Activated CD4-positive, alpha-beta memory T cell treated with anti-CD3 and anti-CD28 coated beads, Interleukin-2, amount 10 ng/mL, durations not matched to agents 7 days and 5 days (primary cell): Measurements from ENCODE around the gene AUH. TPM values are rescaled to one million over a fixed set of nuclear protein-coding genes. Genes with fewer than 3 reads are reported as not detected.

Experiments
- CTCF ChIA-PET: fragments of 350-600 bp; sonication (Branson Sonifier 250); formaldehyde crosslinking; loops from one replicate; lab custom pipeline; 2021; ENCODE audit warnings: antibody characterized with exemption, inconsistent platforms; lab: Charles Lee
- POLR2A ChIA-PET: fragments of 350-600 bp; sonication (Branson Sonifier 250); formaldehyde crosslinking; loops from one replicate; lab custom pipeline; 2021; ENCODE audit warnings: antibody characterized with exemption; lab: Charles Lee
- DNase-seq: peaks from one replicate; pipeline ENCODE4 v3.0.0-alpha.2; 2020
- H3K27ac Mint-ChIP-seq: one replicate; pipeline ENCODE4 v1.8.0; 2021; ENCODE audit warnings: mild to moderate bottlenecking, mixed read lengths
- H3K27me3 Mint-ChIP-seq: one replicate; pipeline ENCODE4 v1.8.0; 2021; ENCODE audit warnings: mixed read lengths
- H3K36me3 Mint-ChIP-seq: one replicate; pipeline ENCODE4 v1.8.0; 2021; ENCODE audit warnings: low read depth, mixed read lengths
- H3K4me1 Mint-ChIP-seq: one replicate; pipeline ENCODE4 v1.8.0; 2021; ENCODE audit warnings: mixed read lengths
- H3K4me3 Mint-ChIP-seq: one replicate; pipeline ENCODE4 v1.8.0; 2021; ENCODE audit warnings: mild to moderate bottlenecking, mixed read lengths
- H3K9me3 Mint-ChIP-seq: one replicate; pipeline ENCODE4 v1.8.0; 2021; ENCODE audit warnings: mixed read lengths
- total RNA-seq, 2 experiments: library from RNA; stranded (reverse); gene quantifications; one replicate each; pipeline ENCODE4 v1.2.3, GENCODE V29; 2021

AUH gene
- total RNA-seq, 2 experiments from 2014 or later, result 34.8 to 39.3 TPM

DNA sequence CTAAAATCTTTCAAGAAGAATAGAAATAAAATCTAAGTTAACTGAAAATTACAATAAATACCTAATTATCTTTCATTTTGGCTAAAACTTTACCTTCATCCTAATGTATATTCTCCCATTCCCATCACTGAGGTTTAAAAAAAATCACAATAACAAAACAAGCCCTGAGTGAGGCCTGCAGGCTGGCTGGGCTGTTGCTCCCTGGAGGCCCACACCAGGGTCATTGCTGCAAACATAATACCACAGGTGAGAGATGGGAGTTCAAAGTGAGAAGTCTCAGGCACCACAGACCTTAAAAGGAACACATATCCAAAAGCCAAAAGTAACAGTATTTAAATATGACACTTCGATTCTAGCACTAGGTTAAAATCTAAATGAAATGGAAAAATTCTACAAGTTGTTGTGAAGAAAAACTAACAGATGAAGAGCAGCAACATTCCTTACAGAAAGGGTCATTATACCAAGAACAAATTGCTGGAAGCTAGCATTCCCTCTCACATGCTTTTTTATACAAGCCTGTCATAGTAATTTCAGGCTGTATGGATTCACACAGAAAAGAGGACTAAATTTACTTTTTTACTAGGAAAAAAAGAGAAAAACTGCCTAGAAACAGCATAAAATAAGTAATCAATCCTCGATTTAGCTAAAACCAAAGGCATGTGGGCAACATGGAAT lies 57.8 kb downstream of the AUH start:
- H3K27me3 Mint-ChIP-seq, result no peaks in the 10 kb centered on the region
- peaks cover 29% of the 10 kb centered on the region for H3K4me1 Mint-ChIP-seq
- ChIA-PET CTCF (no interaction called here), POLR2A (no interaction called here)
- no peaks in the 10 kb centered on the region for H3K9me3 Mint-ChIP-seq
- DNase-seq, result no peak
- H3K27ac Mint-ChIP-seq, result no peak overlapping the region
- H3K36me3 Mint-ChIP-seq, result peaks cover 34% of the 10 kb centered on the region
- H3K4me3 Mint-ChIP-seq, result no peak overlapping the region

DNA sequence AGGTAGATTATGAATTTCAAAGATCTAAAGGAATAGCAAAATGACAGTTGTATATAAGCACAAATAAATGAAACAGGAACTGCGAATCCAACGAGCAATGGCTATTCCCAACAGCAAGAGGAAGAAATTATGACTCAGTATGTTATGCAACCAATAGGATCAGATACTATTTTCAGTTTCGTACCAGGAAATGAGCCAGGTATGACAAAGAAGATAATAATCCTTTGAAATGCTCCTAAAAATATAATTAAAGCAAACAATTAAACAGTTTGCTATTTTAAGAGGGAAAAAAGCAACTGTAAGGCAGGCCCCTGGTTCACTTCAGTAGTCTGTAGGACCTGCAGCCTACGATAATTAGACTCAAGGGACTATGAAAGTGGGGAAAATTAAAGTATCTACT lies 58.9 kb downstream of the AUH start:
- no peak for DNase-seq
- Mint-ChIP-seq H3K36me3 (peaks cover 36% of the 10 kb centered on the region), H3K27ac (no peak overlapping the region), H3K9me3 (no peaks in the 10 kb centered on the region), H3K4me1 (peaks cover 24% of the 10 kb centered on the region), H3K27me3 (no peaks in the 10 kb centered on the region), H3K4me3 (no peak overlapping the region)
- CTCF ChIA-PET, result no interaction called here
- POLR2A ChIA-PET, result no interaction called here

DNA sequence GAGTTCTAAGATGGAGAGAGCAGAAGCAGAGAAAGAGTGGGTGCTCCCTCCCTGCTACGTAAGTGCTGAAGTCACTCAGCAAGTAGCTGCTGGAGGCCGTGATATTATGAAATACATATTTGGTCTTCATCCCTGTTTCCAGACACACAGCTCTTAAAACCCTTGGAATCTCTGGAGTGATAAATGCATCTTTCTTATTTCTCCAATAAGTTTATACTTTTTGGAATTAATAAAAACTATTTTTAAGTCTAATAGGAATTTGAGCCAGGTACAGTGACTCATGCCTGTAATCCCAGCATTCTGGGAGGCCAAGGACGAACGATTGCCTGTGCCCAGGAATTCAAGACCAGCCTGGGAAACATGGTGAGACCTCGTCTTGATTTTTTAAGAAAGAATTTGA lies 60.6 kb downstream of the AUH start:
- ChIA-PET POLR2A (no interaction called here), CTCF (interaction anchor here (0.8 kb wide), 1 partner anchor 125 kb away, joined by 3 read pairs; no protein-coding TSS in a partner anchor)
- DNase-seq, result no peak
- H3K36me3 Mint-ChIP-seq, result peaks cover 41% of the 10 kb centered on the region
- peaks cover 13% of the 10 kb centered on the region for H3K4me1 Mint-ChIP-seq
- no peaks in the 10 kb centered on the region for H3K27me3 Mint-ChIP-seq
- H3K9me3 Mint-ChIP-seq, result no peaks in the 10 kb centered on the region
- H3K27ac Mint-ChIP-seq, result no peak overlapping the region
- H3K4me3 Mint-ChIP-seq, result no peak overlapping the region

DNA sequence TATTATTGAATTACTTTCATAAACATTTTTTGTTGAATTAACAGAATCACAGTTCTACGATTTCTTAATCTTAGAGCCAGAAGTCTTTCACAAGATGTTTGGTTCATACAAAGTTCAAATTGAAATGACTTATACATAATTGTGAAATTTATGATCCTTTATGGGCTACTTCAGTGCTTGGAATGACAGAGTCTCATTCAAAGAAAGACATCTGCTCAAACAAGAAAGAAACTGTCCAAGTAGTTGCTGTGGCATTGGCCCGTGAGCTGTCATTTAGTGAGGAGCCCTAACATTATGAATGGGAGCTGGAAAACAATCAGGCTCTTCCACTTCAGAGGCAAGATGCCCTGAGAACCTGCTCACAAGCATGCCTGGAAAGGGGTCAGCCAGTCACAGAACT lies 63.4 kb downstream of the AUH start:
- ChIA-PET CTCF (no interaction called here), POLR2A (no interaction called here)
- Mint-ChIP-seq H3K36me3 (peaks cover 54% of the 10 kb centered on the region), H3K27me3 (no peaks in the 10 kb centered on the region), H3K4me1 (peaks cover 7% of the 10 kb centered on the region), H3K4me3 (no peak overlapping the region), H3K9me3 (no peaks in the 10 kb centered on the region), H3K27ac (no peak overlapping the region)
- DNase-seq, result no peak

DNA sequence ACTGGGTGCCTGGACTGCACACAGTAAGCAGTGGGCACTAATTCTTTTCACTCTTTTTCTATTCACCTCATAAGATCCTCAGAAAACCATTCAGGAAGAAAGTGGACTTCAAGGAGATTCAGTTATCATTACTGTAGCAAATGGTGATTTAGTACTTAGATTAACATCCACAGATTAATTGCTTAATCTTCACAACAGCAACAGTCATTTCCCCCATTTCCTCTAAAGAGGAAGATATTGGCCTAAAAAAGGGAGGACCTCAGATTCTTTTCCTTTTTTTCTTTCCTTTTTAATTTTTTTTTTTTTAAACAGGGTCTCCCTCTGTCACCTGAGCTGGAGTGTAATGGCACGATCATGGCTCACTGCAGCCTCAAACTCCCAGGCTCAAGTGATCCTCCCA lies 64.4 kb downstream of the AUH start:
- DNase-seq, result no peak
- Mint-ChIP-seq H3K9me3 (no peaks in the 10 kb centered on the region), H3K36me3 (peaks cover 64% of the 10 kb centered on the region), H3K4me3 (no peak overlapping the region), H3K27ac (no peak overlapping the region), H3K4me1 (peaks cover 5% of the 10 kb centered on the region), H3K27me3 (no peaks in the 10 kb centered on the region)
- ChIA-PET CTCF (no interaction called here), POLR2A (no interaction called here)

DNA sequence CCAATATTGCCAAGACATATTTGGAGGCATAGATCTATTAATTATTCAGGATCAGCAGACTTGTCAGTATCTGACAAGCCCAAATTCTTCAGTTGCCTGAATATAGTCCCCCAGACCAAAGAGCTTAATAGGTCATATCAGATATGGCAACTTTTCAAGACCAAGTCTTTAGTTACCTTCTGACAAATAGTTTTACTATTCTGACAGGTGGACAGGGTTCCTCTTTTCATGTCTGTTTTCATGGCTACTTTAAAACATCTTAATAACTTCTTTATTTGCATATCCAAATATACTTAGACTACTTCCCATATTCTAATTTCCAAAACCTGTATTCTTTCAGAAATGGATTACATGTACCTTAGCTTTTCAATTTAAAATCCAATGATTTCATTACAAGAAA lies 65.4 kb downstream of the AUH start:
- Mint-ChIP-seq H3K4me3 (no peak overlapping the region), H3K4me1 (peaks cover 5% of the 10 kb centered on the region), H3K9me3 (no peaks in the 10 kb centered on the region), H3K27me3 (no peaks in the 10 kb centered on the region), H3K36me3 (peaks cover 65% of the 10 kb centered on the region), H3K27ac (no peak overlapping the region)
- CTCF ChIA-PET, result no interaction called here
- POLR2A ChIA-PET, result no interaction called here
- no peak for DNase-seq

DNA sequence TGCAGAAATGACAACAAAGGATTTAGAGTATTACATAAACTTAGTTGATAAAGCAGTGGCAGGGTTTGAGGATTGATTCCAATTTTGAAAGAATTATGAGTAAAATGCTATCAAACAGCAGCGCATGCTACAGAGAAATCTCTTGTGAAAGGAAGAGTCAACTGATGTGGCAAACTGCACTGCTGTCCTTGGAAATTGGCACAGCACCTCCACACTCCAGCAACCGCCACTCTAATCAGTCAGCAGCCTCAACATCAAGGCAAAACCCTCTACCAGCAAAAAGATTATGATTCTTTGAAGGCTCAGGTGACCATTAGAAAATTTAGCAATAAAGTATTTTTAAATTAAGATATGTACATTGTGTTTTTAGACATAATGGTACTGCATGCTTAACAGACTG lies 66.4 kb downstream of the AUH start:
- Mint-ChIP-seq H3K27ac (no peak overlapping the region), H3K4me1 (peaks cover 4% of the 10 kb centered on the region), H3K4me3 (no peak overlapping the region), H3K27me3 (no peaks in the 10 kb centered on the region), H3K36me3 (peaks cover 70% of the 10 kb centered on the region), H3K9me3 (no peaks in the 10 kb centered on the region)
- ChIA-PET POLR2A (no interaction called here), CTCF (no interaction called here)
- DNase-seq, result no peak

DNA sequence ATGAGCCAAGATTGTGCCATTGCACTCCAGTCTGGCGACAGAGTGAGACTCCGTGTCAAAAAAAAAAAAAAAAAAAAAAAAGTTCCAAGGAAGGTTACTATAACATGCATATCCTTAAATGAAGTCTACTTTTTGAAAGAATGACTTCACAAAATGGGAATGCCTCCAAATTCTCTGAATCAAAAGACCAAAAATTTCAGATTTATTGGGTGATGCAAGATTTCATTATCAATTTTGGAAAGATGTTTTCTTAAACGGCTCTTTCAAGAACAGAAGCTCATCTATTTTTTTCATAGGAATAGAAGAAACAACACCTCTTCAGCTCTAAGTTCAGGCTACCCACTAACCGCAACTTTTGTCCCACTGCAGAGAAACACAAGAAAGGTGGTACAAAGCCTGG lies 69.9 kb downstream of the AUH start:
- Mint-ChIP-seq H3K36me3 (peaks cover 61% of the 10 kb centered on the region), H3K9me3 (no peaks in the 10 kb centered on the region), H3K27ac (no peak overlapping the region), H3K27me3 (no peaks in the 10 kb centered on the region), H3K4me3 (no peak overlapping the region), H3K4me1 (no peaks in the 10 kb centered on the region)
- ChIA-PET CTCF (interaction anchor here (0.6 to 0.7 kb wide), 2 partner anchors 67 to 224 kb away, joined by 4 to 7 read pairs; no protein-coding TSS in a partner anchor), POLR2A (no interaction called here)
- no peak for DNase-seq

DNA sequence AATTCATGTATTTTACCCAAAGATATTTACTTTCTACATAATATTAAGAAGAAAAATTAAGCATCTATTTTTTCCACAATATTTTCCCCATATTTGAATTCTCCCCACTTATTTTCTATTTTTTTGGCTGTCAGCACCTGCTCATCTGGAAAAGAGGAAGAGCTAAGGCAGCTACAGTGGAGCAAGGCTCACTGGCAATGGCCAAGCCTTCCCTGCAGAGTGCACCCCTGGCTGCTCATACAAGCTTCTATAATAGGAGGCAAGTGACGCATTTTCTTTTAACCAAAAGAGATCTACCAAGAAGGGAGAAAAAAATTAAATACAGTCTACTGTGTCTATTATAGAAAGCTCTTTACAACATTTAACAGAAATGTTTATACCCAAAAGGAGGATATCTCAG lies 72.5 kb downstream of the AUH start:
- POLR2A ChIA-PET, result no interaction called here
- H3K4me3 Mint-ChIP-seq, result no peak overlapping the region
- H3K9me3 Mint-ChIP-seq, result peaks cover 6% of the 10 kb centered on the region

DNA sequence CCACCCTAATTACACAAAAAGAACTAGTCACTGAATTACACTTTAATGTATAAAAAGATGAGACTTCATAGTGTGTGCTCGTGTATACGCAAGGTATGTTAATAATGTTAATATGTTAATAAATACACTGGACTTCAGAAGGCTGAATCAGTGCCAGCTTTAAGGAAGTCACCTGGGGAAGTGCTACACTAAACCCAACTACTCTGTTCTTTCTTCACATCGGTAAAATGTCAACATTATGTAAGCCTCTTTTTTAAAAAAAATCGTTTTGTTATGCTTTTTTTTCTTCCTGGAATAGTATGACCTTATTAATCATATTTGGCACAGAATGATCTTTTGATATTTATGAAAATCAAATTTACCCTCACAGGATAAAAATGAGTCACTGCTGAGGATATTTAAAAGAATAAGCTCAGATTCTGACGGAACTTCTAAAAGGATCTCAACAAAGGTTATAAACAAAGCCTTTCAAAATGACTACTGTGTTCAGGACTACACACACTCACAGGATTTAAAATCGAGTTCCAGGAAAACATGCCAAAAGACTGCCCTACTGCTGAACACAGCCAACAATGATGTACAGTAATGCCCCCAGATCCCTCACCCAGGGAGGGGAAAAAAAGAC lies 75.9 kb downstream of the AUH start:
- no peak overlapping the region for H3K27ac Mint-ChIP-seq
- ChIA-PET POLR2A (interaction anchor here (1.2 to 1.3 kb wide), 2 partner anchors 135 to 139 kb away, joined by 4 to 5 read pairs; no protein-coding TSS in a partner anchor), CTCF (interaction anchor here (0.7 kb wide), 1 partner anchor 386 kb away, joined by 3 read pairs; no protein-coding TSS in a partner anchor)

More for the DNA sequence above, 72.5 kb downstream of the AUH start:
- CTCF ChIA-PET, result interaction anchor here (0.7 kb wide), 1 partner anchor 9 kb away, joined by 4 read pairs; no protein-coding TSS in a partner anchor
- H3K27me3 Mint-ChIP-seq, result no peaks in the 10 kb centered on the region
- no peak for DNase-seq
- H3K27ac Mint-ChIP-seq, result no peak overlapping the region
- peaks cover 20% of the 10 kb centered on the region for H3K4me1 Mint-ChIP-seq
- peaks cover 64% of the 10 kb centered on the region for H3K36me3 Mint-ChIP-seq

DNA sequence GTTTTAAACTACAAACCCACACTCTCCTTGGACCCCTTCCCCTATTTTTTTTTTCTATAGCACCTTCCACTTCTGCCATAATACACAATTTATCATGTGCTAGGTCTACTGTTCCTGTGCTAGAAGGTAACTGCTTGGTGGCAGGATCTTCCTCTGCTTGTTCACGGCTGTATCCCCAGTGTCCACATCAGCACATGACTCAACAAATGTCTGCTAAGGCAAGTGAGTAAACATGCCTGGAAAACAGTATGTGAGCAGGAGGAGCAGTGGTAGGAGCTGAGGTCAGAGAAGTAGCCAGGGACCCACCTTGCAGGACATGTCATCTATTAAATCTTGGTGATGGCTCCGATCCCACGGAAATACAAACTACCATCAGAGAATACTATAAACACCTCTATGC lies 79.4 kb downstream of the AUH start:
- no peak for DNase-seq
- Mint-ChIP-seq H3K4me3 (no peak overlapping the region), H3K4me1 (peaks cover 21% of the 10 kb centered on the region), H3K36me3 (peaks cover 70% of the 10 kb centered on the region), H3K27ac (no peak overlapping the region), H3K27me3 (no peaks in the 10 kb centered on the region), H3K9me3 (peaks cover 14% of the 10 kb centered on the region)
- POLR2A ChIA-PET, result no interaction called here
- CTCF ChIA-PET, result no interaction called here

More for the DNA sequence above, 75.9 kb downstream of the AUH start:
- H3K27me3 Mint-ChIP-seq, result no peaks in the 10 kb centered on the region
- peaks cover 65% of the 10 kb centered on the region for H3K36me3 Mint-ChIP-seq
- peaks cover 7% of the 10 kb centered on the region for H3K9me3 Mint-ChIP-seq
- peaks cover 21% of the 10 kb centered on the region for H3K4me1 Mint-ChIP-seq
- DNase-seq, result no peak
- no peak overlapping the region for H3K4me3 Mint-ChIP-seq

DNA sequence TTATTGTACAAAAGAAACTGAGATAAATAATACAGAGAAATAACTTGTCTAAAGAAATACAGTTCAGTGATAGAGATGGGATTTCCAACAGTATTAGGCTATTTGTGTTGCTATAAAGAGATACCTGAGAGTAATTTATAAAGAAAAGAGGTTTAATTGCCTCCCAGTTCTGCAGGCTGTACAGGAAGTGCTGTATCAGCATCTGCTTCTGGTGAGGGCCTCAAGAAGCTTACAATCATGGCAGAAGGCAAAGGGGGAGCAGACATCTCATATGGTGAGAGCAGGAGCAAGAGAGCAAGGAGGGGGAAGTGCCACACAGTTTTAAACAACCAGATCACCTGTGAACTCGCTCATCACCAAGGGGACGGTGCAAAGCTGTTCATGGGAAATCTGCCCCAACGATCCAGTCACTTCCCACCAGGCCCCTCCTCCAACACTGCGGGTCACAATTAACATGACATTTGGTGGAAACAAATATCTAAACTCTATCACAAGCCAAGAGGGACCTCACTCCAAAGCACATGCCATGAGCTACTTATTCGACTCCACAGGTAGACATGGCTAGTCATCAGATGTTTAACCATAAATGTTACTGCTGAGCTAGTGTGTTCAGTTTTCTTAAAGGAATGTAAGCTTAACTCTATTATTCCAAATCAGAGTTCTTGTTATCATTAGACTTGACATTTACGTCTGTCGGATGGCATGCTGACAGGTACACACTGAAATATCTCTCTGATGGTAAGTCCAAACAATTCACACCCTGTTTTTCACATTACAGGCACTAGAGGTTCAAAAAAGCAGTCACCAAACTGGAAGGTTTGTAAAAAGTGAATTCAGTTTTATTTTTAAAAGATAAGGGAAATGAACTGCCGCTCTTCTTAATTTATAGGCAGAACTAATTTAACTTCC lies 82.2 kb downstream of the AUH start:
- ChIA-PET CTCF (no interaction called here), POLR2A (no interaction called here)
- peaks cover 11% of the 10 kb centered on the region for H3K9me3 Mint-ChIP-seq
- peaks cover 19% of the 10 kb centered on the region for H3K4me1 Mint-ChIP-seq
- no peak overlapping the region for H3K27ac Mint-ChIP-seq
- no peaks in the 10 kb centered on the region for H3K27me3 Mint-ChIP-seq
- H3K36me3 Mint-ChIP-seq, result peaks cover 55% of the 10 kb centered on the region
- no peak overlapping the region for H3K4me3 Mint-ChIP-seq
- no peak for DNase-seq

DNA sequence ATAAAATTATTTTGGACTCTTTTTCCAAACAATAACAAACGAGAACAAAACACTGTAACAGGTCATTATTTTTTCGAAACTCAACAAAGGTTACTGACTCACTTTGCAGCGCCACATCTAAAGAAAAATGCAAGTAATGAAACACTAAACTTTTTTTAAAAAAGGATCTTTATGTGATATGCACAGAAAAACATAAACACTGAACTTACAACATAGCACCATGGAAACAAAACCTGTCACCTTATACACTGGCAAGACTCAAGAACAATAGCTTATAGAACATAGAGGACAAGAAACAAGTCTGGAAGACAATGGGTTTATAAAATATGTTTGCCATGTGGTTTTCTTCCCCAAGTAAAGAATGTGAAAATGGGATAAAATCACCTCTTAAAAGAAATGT lies 85.2 kb downstream of the AUH start:
- Mint-ChIP-seq H3K27ac (no peak overlapping the region), H3K36me3 (peaks cover 38% of the 10 kb centered on the region), H3K27me3 (no peaks in the 10 kb centered on the region), H3K4me3 (no peak overlapping the region), H3K4me1 (peaks cover 25% of the 10 kb centered on the region), H3K9me3 (peaks cover 6% of the 10 kb centered on the region)
- ChIA-PET CTCF (interaction anchor here (0.7 kb wide), 1 partner anchor 149 kb away, joined by 3 read pairs; no protein-coding TSS in a partner anchor), POLR2A (no interaction called here)
- DNase-seq, result no peak
